GM12864 (cell line): ENCODE results near the gene PLCG1.

Experiments
- DNase-seq: peaks from one replicate; pipeline ENCODE4 v3.0.0-alpha.2; 2011; ENCODE audit warnings: low read depth
- H3K4me3 ChIP-seq: 2 replicates; pipeline ENCODE4 v1.5.1; 2011; ENCODE audit warnings: mild to moderate bottlenecking, low read depth, low read length, control low read depth
- TF ChIP-seq, protein P1 (sequence below): IDR thresholded peaks from 2 replicates; pipeline ENCODE4 v1.5.1; 2011; ENCODE audit warnings: low read depth, mild to moderate bottlenecking, moderate library complexity, low read length, control low read depth, inconsistent platforms; ENCODE audit errors: missing control alignments

The PLCG1 gene

DNA sequence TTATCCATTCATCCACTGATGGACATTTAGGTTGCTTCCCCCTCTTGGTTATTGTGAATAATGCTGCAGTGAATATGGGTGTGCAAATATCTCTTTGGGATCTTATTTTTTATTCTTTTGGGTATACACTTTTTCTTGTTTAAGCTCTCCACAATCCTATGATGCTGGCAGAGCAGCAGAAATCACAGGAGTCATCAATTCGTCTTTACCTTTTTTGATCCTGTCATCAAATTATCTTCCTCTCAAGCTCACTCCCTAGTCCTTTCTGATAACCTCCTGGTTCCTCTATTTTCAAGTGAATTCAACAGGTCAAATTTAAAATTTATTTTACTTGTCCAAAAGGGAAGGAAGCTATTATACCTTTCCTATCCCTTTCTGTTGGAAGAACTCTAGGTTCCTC, 89.1 kb downstream of the PLCG1 start:
- TF ChIP-seq, protein P1, sequence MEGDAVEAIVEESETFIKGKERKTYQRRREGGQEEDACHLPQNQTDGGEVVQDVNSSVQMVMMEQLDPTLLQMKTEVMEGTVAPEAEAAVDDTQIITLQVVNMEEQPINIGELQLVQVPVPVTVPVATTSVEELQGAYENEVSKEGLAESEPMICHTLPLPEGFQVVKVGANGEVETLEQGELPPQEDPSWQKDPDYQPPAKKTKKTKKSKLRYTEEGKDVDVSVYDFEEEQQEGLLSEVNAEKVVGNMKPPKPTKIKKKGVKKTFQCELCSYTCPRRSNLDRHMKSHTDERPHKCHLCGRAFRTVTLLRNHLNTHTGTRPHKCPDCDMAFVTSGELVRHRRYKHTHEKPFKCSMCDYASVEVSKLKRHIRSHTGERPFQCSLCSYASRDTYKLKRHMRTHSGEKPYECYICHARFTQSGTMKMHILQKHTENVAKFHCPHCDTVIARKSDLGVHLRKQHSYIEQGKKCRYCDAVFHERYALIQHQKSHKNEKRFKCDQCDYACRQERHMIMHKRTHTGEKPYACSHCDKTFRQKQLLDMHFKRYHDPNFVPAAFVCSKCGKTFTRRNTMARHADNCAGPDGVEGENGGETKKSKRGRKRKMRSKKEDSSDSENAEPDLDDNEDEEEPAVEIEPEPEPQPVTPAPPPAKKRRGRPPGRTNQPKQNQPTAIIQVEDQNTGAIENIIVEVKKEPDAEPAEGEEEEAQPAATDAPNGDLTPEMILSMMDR = no peak
- no peak for DNase-seq
- no peak overlapping the region for H3K4me3 ChIP-seq
